Astrocyte (in vitro differentiated cells and primary cell): ENCODE measurements around the gene RAB31. TPM values are rescaled to one million over a fixed set of nuclear protein-coding genes. Genes with fewer than 3 reads are reported as not detected.

Experiments used
- DNase-seq: peaks from one replicate; pipeline ENCODE4 v3.0.0-alpha.2; 2010; ENCODE audit warnings: low read depth
- FAIRE-seq: peaks from 2 replicates; lab custom pipeline; 2011; peaks lifted over from hg19 to GRCh38; lab: Jason Lieb, UNC
- H2AFZ ChIP-seq: 2 replicates; pipeline ENCODE4 v1.6.0; 2012; ENCODE audit warnings: low read depth, low read length, inconsistent platforms
- H3K27ac ChIP-seq: 2 replicates; pipeline ENCODE4 v1.5.1; 2011; ENCODE audit warnings: low read depth, low read length, inconsistent platforms
- H3K27me3 ChIP-seq: 2 replicates; pipeline ENCODE4 v1.6.0; 2011; ENCODE audit warnings: low read length, inconsistent platforms; ENCODE audit not compliant: insufficient read depth
- H3K36me3 ChIP-seq: 2 replicates; pipeline ENCODE4 v1.5.1; 2011; ENCODE audit warnings: low read length, inconsistent platforms; ENCODE audit not compliant: insufficient read depth
- H3K4me1 ChIP-seq: 2 replicates; pipeline ENCODE4 v1.5.1; 2011; ENCODE audit warnings: low read length, inconsistent platforms; ENCODE audit not compliant: insufficient read depth
- H3K4me2 ChIP-seq: 2 replicates; pipeline ENCODE4 v1.6.0; 2012; ENCODE audit warnings: low read length, inconsistent platforms
- H3K4me3 ChIP-seq: 2 replicates; pipeline ENCODE4 v1.5.1; 2011; ENCODE audit warnings: low read depth, mild to moderate bottlenecking, low read length, inconsistent platforms; ENCODE audit not compliant: insufficient read depth
- H3K79me2 ChIP-seq: 2 replicates; pipeline ENCODE4 v1.6.0; 2012; ENCODE audit warnings: mild to moderate bottlenecking, low read length, inconsistent platforms; ENCODE audit not compliant: insufficient read depth
- H3K9ac ChIP-seq: 2 replicates; pipeline ENCODE4 v1.6.0; 2012; ENCODE audit warnings: mild to moderate bottlenecking, low read length, inconsistent platforms
- H3K9me3 ChIP-seq: 2 replicates; pipeline ENCODE4 v1.5.1; 2012; ENCODE audit warnings: low read depth, mild to moderate bottlenecking, low read length, inconsistent platforms; ENCODE audit not compliant: insufficient read depth
- H4K20me1 ChIP-seq: 2 replicates; pipeline ENCODE4 v1.6.0; 2012; ENCODE audit warnings: low read length, inconsistent platforms; ENCODE audit not compliant: insufficient read depth
- H3K27ac Mint-ChIP-seq: one replicate; pipeline ENCODE4 v1.8.0; 2021; ENCODE audit warnings: mild to moderate bottlenecking, mixed read lengths; ENCODE audit not compliant: unreplicated experiment
- H3K27me3 Mint-ChIP-seq: one replicate; pipeline ENCODE4 v1.8.0; 2021; ENCODE audit warnings: low read depth, mixed read lengths; ENCODE audit not compliant: unreplicated experiment
- H3K36me3 Mint-ChIP-seq: one replicate; pipeline ENCODE4 v1.8.0; 2021; ENCODE audit warnings: low read depth, mixed read lengths; ENCODE audit not compliant: unreplicated experiment
- H3K4me1 Mint-ChIP-seq: one replicate; pipeline ENCODE4 v1.8.0; 2021; ENCODE audit warnings: low read depth, mixed read lengths; ENCODE audit not compliant: unreplicated experiment
- H3K4me3 Mint-ChIP-seq: one replicate; pipeline ENCODE4 v1.8.0; 2021; ENCODE audit warnings: mild to moderate bottlenecking, moderate library complexity, mixed read lengths; ENCODE audit not compliant: unreplicated experiment
- H3K9me3 Mint-ChIP-seq: one replicate; pipeline ENCODE4 v1.8.0; 2021; ENCODE audit warnings: mild to moderate bottlenecking, mixed read lengths; ENCODE audit not compliant: unreplicated experiment
- EZH2 ChIP-seq: IDR thresholded peaks from 2 replicates; pipeline ENCODE4 v1.6.1; 2012; ENCODE audit warnings: mild to moderate bottlenecking, low read length, inconsistent platforms; ENCODE audit not compliant: insufficient read depth
- total RNA-seq: library from RNA; stranded (reverse); gene quantifications from 2 replicates; pipeline ENCODE4 v1.2.1, GENCODE V29; 2021
- TF ChIP-seq, protein P1 (sequence below): IDR thresholded peaks from 2 replicates; pipeline ENCODE4 v1.5.1; 2011; ENCODE audit warnings: low read depth, mild to moderate bottlenecking, inconsistent platforms, low read length, moderate library complexity; ENCODE audit not compliant: insufficient read depth

Gene RAB31
- total RNA-seq, 1 donor from 2014 or later: 100 TPM

- Mint-ChIP-seq H3K4me1 (peaks cover 4% of the 10 kb centered on the region), H3K4me3 (no peak overlapping the region), H3K27ac (no peak overlapping the region), H3K36me3 (peaks cover 24% of the 10 kb centered on the region), H3K9me3 (peaks cover 7% of the 10 kb centered on the region), H3K27me3 (no peaks in the 10 kb centered on the region)
- Histone ChIP-seq H3K27me3 (no peaks in the 10 kb centered on the region), H2AFZ (no peak overlapping the region), H3K9ac (no peak overlapping the region), H3K4me3 (no peak overlapping the region), H3K36me3 (no peaks in the 10 kb centered on the region), H3K27ac (no peak overlapping the region), H3K79me2 (peaks cover 6% of the 10 kb centered on the region), H4K20me1 (no peaks in the 10 kb centered on the region), H3K9me3 (no peaks in the 10 kb centered on the region), H3K4me1 (peaks cover under 1% of the 10 kb centered on the region), H3K4me2 (no peak overlapping the region)
- TF ChIP-seq EZH2: no peak
- TF ChIP-seq, protein P1, sequence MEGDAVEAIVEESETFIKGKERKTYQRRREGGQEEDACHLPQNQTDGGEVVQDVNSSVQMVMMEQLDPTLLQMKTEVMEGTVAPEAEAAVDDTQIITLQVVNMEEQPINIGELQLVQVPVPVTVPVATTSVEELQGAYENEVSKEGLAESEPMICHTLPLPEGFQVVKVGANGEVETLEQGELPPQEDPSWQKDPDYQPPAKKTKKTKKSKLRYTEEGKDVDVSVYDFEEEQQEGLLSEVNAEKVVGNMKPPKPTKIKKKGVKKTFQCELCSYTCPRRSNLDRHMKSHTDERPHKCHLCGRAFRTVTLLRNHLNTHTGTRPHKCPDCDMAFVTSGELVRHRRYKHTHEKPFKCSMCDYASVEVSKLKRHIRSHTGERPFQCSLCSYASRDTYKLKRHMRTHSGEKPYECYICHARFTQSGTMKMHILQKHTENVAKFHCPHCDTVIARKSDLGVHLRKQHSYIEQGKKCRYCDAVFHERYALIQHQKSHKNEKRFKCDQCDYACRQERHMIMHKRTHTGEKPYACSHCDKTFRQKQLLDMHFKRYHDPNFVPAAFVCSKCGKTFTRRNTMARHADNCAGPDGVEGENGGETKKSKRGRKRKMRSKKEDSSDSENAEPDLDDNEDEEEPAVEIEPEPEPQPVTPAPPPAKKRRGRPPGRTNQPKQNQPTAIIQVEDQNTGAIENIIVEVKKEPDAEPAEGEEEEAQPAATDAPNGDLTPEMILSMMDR: no peak
- FAIRE-seq (no peak), DNase-seq (no peak)
Measured at GRCh38 chr18:9792565-9793245, 84.6 kb downstream of the RAB31 start.

GRCh38 chr18:9796011-9796410 lies 87.9 kb downstream of the RAB31 start:
- Histone ChIP-seq H3K9ac (no peak overlapping the region), H3K36me3 (no peaks in the 10 kb centered on the region), H3K4me2 (no peak overlapping the region), H3K4me3 (no peak overlapping the region), H3K9me3 (no peaks in the 10 kb centered on the region), H3K27ac (no peak overlapping the region), H3K79me2 (no peaks in the 10 kb centered on the region), H4K20me1 (no peaks in the 10 kb centered on the region), H3K4me1 (no peaks in the 10 kb centered on the region), H2AFZ (no peak overlapping the region), H3K27me3 (no peaks in the 10 kb centered on the region)
- Mint-ChIP-seq H3K9me3 (peaks cover 7% of the 10 kb centered on the region), H3K4me3 (no peak overlapping the region), H3K36me3 (peaks cover 32% of the 10 kb centered on the region), H3K27ac (no peak overlapping the region), H3K27me3 (no peaks in the 10 kb centered on the region), H3K4me1 (no peaks in the 10 kb centered on the region)
- FAIRE-seq (no peak), DNase-seq (no peak)
- no peak for TF ChIP-seq EZH2
- TF ChIP-seq, protein P1: no peak

- Histone ChIP-seq H4K20me1 (no peaks in the 10 kb centered on the region), H2AFZ (no peak overlapping the region), H3K4me1 (no peaks in the 10 kb centered on the region), H3K27ac (no peak overlapping the region), H3K9ac (no peak overlapping the region), H3K79me2 (no peaks in the 10 kb centered on the region), H3K27me3 (no peaks in the 10 kb centered on the region), H3K9me3 (no peaks in the 10 kb centered on the region), H3K36me3 (no peaks in the 10 kb centered on the region), H3K4me2 (no peak overlapping the region), H3K4me3 (no peak overlapping the region)
- Mint-ChIP-seq H3K4me1 (no peaks in the 10 kb centered on the region), H3K4me3 (no peak overlapping the region), H3K27ac (no peak overlapping the region), H3K27me3 (no peaks in the 10 kb centered on the region), H3K9me3 (peaks cover 7% of the 10 kb centered on the region), H3K36me3 (peaks cover 32% of the 10 kb centered on the region)
- FAIRE-seq (no peak), DNase-seq (no peak)
- TF ChIP-seq, protein P1: no peak
- TF ChIP-seq EZH2: no peak
Measured at GRCh38 chr18:9796935-9797549, 88.9 kb downstream of the RAB31 start.
